Measurements from ENCODE around the gene SOCS6. TPM values are rescaled to one million over a fixed set of nuclear protein-coding genes. Genes with fewer than 3 reads are reported as not detected.
"Not testable (repeated sequence)": the region's sequence is repeated elsewhere in the genome, so short reads cannot be mapped to it uniquely, and the experiment has no call there.

The SOCS6 gene
- total RNA-seq, 1 experiment from 2014 or later: 23.2 TPM

DNA sequence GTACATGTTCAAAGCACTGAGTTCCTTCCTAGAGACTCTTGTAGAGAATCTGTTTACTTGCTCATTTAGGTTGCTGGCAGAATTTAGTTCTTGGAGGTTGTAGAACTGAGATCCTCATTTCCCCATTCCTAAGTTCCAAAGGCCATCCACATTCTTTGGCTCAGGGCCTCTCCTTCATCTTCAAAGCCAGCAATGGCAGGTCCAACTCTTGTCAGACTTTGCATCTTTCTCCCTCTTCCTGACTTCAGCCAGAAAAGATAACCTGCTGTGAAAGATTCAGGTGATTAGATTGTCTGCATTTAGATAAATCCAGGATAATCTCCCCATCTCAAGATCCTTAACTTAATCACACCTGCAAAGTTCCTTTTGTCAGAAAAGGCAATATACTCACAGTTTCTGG, 51.1 kb downstream of the SOCS6 start:
- Histone ChIP-seq H3K9me3 (no peaks in the 10 kb centered on the region), H3K4me1 (peaks cover 15% of the 10 kb centered on the region), H3K27me3 (replicated peaks; ENCODE audit: control insufficient read depth, insufficient read depth, low read length) (no peaks in the 10 kb centered on the region), H3K4me3 (ENCODE audit: low read depth, low read length) (no peak overlapping the region), H3K36me3 (ENCODE audit: control insufficient read depth, insufficient read depth, low read length) (peaks cover 4% of the 10 kb centered on the region; the same call in 1 of the 2 replicates)
- peaks cover 20% of the 10 kb centered on the region for H3K36me3 Mint-ChIP-seq (ENCODE audit: insufficient read depth, unreplicated experiment)
- no peaks in the 10 kb centered on the region for H3K27me3 Mint-ChIP-seq (ENCODE audit: insufficient read depth, unreplicated experiment)
- H3K4me1 Mint-ChIP-seq (ENCODE audit: low read depth, unreplicated experiment): no peaks in the 10 kb centered on the region
- TF ChIP-seq, protein P1, sequence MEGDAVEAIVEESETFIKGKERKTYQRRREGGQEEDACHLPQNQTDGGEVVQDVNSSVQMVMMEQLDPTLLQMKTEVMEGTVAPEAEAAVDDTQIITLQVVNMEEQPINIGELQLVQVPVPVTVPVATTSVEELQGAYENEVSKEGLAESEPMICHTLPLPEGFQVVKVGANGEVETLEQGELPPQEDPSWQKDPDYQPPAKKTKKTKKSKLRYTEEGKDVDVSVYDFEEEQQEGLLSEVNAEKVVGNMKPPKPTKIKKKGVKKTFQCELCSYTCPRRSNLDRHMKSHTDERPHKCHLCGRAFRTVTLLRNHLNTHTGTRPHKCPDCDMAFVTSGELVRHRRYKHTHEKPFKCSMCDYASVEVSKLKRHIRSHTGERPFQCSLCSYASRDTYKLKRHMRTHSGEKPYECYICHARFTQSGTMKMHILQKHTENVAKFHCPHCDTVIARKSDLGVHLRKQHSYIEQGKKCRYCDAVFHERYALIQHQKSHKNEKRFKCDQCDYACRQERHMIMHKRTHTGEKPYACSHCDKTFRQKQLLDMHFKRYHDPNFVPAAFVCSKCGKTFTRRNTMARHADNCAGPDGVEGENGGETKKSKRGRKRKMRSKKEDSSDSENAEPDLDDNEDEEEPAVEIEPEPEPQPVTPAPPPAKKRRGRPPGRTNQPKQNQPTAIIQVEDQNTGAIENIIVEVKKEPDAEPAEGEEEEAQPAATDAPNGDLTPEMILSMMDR (IDR thresholded peaks at IDR 0.05; ENCODE audit: insufficient read depth in 1 of 2, low read depth in 1 of 2, low read length in 1 of 2, severe bottlenecking in 1 of 2, unreplicated experiment in 1 of 2): no peak
- H3K4me3 Mint-ChIP-seq (ENCODE audit: unreplicated experiment): no peak overlapping the region
- intact Hi-C loops (cut with micrococcal nuclease; ENCODE audit: unreplicated experiment): loop anchor here (2.0 kb wide), 1 partner anchor 37 kb away; no protein-coding TSS in a partner anchor
- ChIA-PET CTCF (no interaction called here), POLR2A (no interaction called here)
- no peaks in the 10 kb centered on the region for H3K9me3 Mint-ChIP-seq (ENCODE audit: unreplicated experiment)
- peak; percentile 47 to 65 for DNase-seq
- peak overlapping the region; percentile 57 for H3K27ac Mint-ChIP-seq (ENCODE audit: unreplicated experiment)
- no TSS peak for BruUV-seq (replicated peaks)

DNA sequence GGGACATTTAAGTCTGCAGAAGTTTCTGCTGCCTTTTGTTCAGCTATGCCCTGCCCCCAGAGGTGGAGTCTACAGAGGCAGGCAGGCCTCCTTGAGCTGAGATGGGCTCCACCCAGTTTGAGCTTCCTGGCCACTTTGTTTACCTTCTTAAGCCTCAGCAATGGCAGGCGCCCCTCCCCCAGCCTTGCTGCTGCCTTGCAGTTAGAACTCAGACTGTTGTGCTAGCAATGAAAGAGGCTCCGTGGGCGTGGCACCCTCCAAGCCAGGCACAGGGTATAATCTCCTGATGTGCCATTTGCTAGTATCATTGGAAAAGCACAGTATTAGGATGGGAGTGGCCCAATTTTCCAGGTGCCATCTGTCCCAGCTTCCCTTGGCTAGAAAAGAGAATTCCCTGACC, 59.6 kb downstream of the SOCS6 start:
- H3K4me1 ChIP-seq; H3K9me3 Mint-ChIP-seq (ENCODE audit: unreplicated experiment); BruUV-seq (replicated peaks); intact Hi-C loops (cut with micrococcal nuclease; ENCODE audit: unreplicated experiment); H3K36me3 ChIP-seq (ENCODE audit: control insufficient read depth, insufficient read depth, low read length); CTCF ChIA-PET; H3K27me3 Mint-ChIP-seq (ENCODE audit: insufficient read depth, unreplicated experiment); H3K4me3 ChIP-seq (ENCODE audit: low read depth, low read length); H3K9me3 ChIP-seq; H3K27ac Mint-ChIP-seq (ENCODE audit: unreplicated experiment); H3K4me1 Mint-ChIP-seq (ENCODE audit: low read depth, unreplicated experiment); H3K27me3 ChIP-seq (replicated peaks; ENCODE audit: control insufficient read depth, insufficient read depth, low read length); H3K4me3 Mint-ChIP-seq (ENCODE audit: unreplicated experiment); POLR2A ChIA-PET: not testable (repeated sequence)
- peak; percentile 31 to 51 for DNase-seq
- H3K36me3 Mint-ChIP-seq (ENCODE audit: insufficient read depth, unreplicated experiment): peaks cover 31% of the 10 kb centered on the region

DNA sequence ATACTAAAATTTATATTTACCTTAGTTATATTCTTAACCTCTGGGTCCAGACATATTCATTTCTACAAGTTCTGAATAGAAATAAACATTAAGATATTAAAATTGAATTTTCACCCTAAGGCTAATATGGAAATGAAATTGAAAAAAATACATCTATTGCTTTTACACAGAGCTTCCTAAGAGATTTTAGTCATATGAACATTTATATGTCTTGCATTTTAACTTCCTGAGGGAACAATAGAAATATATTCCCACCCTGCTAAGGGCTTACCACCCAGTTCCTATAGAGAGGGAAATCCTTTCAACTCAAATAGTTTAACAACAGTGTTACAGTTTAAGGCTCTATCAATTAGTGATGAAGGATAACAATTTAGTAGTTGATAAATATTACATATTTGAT, 60.5 kb downstream of the SOCS6 start:
- TF ChIP-seq, protein P1 (IDR thresholded peaks at IDR 0.05; ENCODE audit: insufficient read depth in 1 of 2, low read depth in 1 of 2, low read length in 1 of 2, severe bottlenecking in 1 of 2, unreplicated experiment in 1 of 2): no peak
- Mint-ChIP-seq H3K27me3 (ENCODE audit: insufficient read depth, unreplicated experiment) (no peaks in the 10 kb centered on the region), H3K4me1 (ENCODE audit: low read depth, unreplicated experiment) (no peaks in the 10 kb centered on the region), H3K36me3 (ENCODE audit: insufficient read depth, unreplicated experiment) (peaks cover 36% of the 10 kb centered on the region), H3K9me3 (ENCODE audit: unreplicated experiment) (peaks cover 11% of the 10 kb centered on the region), H3K4me3 (ENCODE audit: unreplicated experiment) (no peak overlapping the region), H3K27ac (ENCODE audit: unreplicated experiment) (no peak overlapping the region)
- intact Hi-C loops (cut with micrococcal nuclease; ENCODE audit: unreplicated experiment): no loop called here
- ChIA-PET POLR2A (no interaction called here), CTCF (no interaction called here)
- Histone ChIP-seq H3K4me3 (ENCODE audit: low read depth, low read length) (no peak overlapping the region), H3K27me3 (replicated peaks; ENCODE audit: control insufficient read depth, insufficient read depth, low read length) (no peaks in the 10 kb centered on the region), H3K9me3 (no peaks in the 10 kb centered on the region; the same call in 1 of the 2 replicates), H3K36me3 (ENCODE audit: control insufficient read depth, insufficient read depth, low read length) (no peaks in the 10 kb centered on the region), H3K4me1 (no peaks in the 10 kb centered on the region)
- no peak for DNase-seq
- no TSS peak for BruUV-seq (replicated peaks)

DNA sequence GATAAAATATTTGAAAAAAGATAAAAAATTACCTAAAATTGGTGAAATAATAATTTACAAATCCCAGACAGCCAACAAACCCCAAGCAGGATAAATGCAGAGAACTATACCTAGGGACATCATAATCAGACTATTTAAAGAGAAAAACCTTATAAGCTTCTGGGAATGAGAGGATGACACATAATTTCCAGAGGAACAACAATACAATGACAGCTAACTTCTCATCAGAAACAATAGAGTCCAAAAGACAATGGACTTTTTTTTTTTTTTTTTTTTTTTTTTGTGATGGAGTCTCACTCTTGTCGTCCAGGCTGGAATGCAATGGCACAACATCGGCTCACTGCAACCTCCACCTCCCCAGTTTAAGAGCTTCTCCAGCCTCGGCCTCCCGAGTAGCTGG, 65.2 kb downstream of the SOCS6 start:
- ChIA-PET CTCF (no interaction called here), POLR2A (no interaction called here)
- TF ChIP-seq, protein P1 (IDR thresholded peaks at IDR 0.05; ENCODE audit: insufficient read depth in 1 of 2, low read depth in 1 of 2, low read length in 1 of 2, severe bottlenecking in 1 of 2, unreplicated experiment in 1 of 2): no peak
- BruUV-seq (replicated peaks): no TSS peak
- Mint-ChIP-seq H3K27me3 (ENCODE audit: insufficient read depth, unreplicated experiment) (no peaks in the 10 kb centered on the region), H3K27ac (ENCODE audit: unreplicated experiment) (no peak overlapping the region), H3K4me1 (ENCODE audit: low read depth, unreplicated experiment) (peaks cover 12% of the 10 kb centered on the region), H3K9me3 (ENCODE audit: unreplicated experiment) (peaks cover 21% of the 10 kb centered on the region), H3K4me3 (ENCODE audit: unreplicated experiment) (no peak overlapping the region), H3K36me3 (ENCODE audit: insufficient read depth, unreplicated experiment) (peaks cover 23% of the 10 kb centered on the region)
- intact Hi-C loops (cut with micrococcal nuclease; ENCODE audit: unreplicated experiment): no loop called here
- no peak for DNase-seq
- Histone ChIP-seq H3K9me3 (no peaks in the 10 kb centered on the region; the same call in 1 of the 2 replicates), H3K36me3 (ENCODE audit: control insufficient read depth, insufficient read depth, low read length) (no peaks in the 10 kb centered on the region), H3K27me3 (replicated peaks; ENCODE audit: control insufficient read depth, insufficient read depth, low read length) (no peaks in the 10 kb centered on the region), H3K4me3 (ENCODE audit: low read depth, low read length) (no peak overlapping the region), H3K4me1 (peaks cover 8% of the 10 kb centered on the region; the same call in 1 of the 2 replicates)
